ENCODE data around the gene LOX. TPM values are rescaled to one million over a fixed set of nuclear protein-coding genes. Genes with fewer than 3 reads are reported as not detected.

The LOX gene
- polyA plus RNA-seq, 1 donor from 2014 or later, result 0.52 TPM

- no peak overlapping the region for H3K27ac ChIP-seq (ENCODE audit: low read length)
- H4K20me1 ChIP-seq (ENCODE audit: insufficient read depth), result no peaks in the 10 kb centered on the region
- no peaks in the 10 kb centered on the region for H3K9me2 ChIP-seq (ENCODE audit: insufficient read depth, low read length)
- no peak overlapping the region for H3K9ac ChIP-seq (ENCODE audit: low read length)
- TF ChIP-seq TAF1 (IDR thresholded peaks at IDR 0.05; ENCODE audit: low read depth), result no peak
- TF ChIP-seq REST (IDR thresholded peaks at IDR 0.05; ENCODE audit: borderline replicate concordance), result no peak
- no peak for TF ChIP-seq MXI1 (conservative IDR thresholded peaks at IDR 0.05; ENCODE audit: poor library complexity, severe bottlenecking)
- TF ChIP-seq EZH2 (IDR thresholded peaks at IDR 0.05; ENCODE audit: borderline replicate concordance, insufficient read depth, low read length, poor library complexity, severe bottlenecking), result no peak
- TF ChIP-seq SMC3 (conservative IDR thresholded peaks at IDR 0.05; ENCODE audit: poor library complexity), result no peak
- TF ChIP-seq RAD21 (conservative IDR thresholded peaks at IDR 0.05), result no peak
- no peak for TF ChIP-seq CTCF (IDR thresholded peaks at IDR 0.05; ENCODE audit: poor library complexity, severe bottlenecking)
- no peak for TF ChIP-seq POLR2AphosphoS5 (IDR thresholded peaks at IDR 0.05)
- TF ChIP-seq EP300 (conservative IDR thresholded peaks at IDR 0.05; ENCODE audit: poor library complexity, severe bottlenecking), result no peak
- H3K9me3 ChIP-seq (ENCODE audit: low read length), result no peaks in the 10 kb centered on the region
- no peak overlapping the region for H3K4me2 ChIP-seq (ENCODE audit: low read length)
- H3K36me3 ChIP-seq (ENCODE audit: insufficient read depth, low read length), result no peaks in the 10 kb centered on the region
- H3K27me3 ChIP-seq (ENCODE audit: insufficient read depth, low read depth, low read length), result no peaks in the 10 kb centered on the region
- no peak overlapping the region for H2AFZ ChIP-seq (ENCODE audit: low read depth, low read length)
- H3K4me3 ChIP-seq (ENCODE audit: low read length), result no peak overlapping the region
- no peaks in the 10 kb centered on the region for H3F3A ChIP-seq (ENCODE audit: insufficient read depth, low read length, poor library complexity, severe bottlenecking)
- no peaks in the 10 kb centered on the region for H3K79me2 ChIP-seq (replicated peaks; ENCODE audit: insufficient read depth, low read length)
Measured at GRCh38 chr5:122029818-122030217, 48.2 kb downstream of the LOX start.

GRCh38 chr5:122022966-122023365 lies 55.1 kb downstream of the LOX start:
- H2AFZ ChIP-seq (ENCODE audit: low read depth, low read length), result no peak overlapping the region
- H4K20me1 ChIP-seq (ENCODE audit: insufficient read depth), result no peaks in the 10 kb centered on the region
- H3K27me3 ChIP-seq (ENCODE audit: insufficient read depth, low read depth, low read length), result no peaks in the 10 kb centered on the region
- no peaks in the 10 kb centered on the region for H3F3A ChIP-seq (ENCODE audit: insufficient read depth, low read length, poor library complexity, severe bottlenecking)
- H3K79me2 ChIP-seq (replicated peaks; ENCODE audit: insufficient read depth, low read length), result no peaks in the 10 kb centered on the region
- no peak for TF ChIP-seq REST (IDR thresholded peaks at IDR 0.05; ENCODE audit: borderline replicate concordance)
- TF ChIP-seq POLR2AphosphoS5 (IDR thresholded peaks at IDR 0.05), result no peak
- TF ChIP-seq CTCF (IDR thresholded peaks at IDR 0.05; ENCODE audit: poor library complexity, severe bottlenecking), result no peak
- no peak for TF ChIP-seq TAF1 (IDR thresholded peaks at IDR 0.05; ENCODE audit: low read depth)
- TF ChIP-seq SMC3 (conservative IDR thresholded peaks at IDR 0.05; ENCODE audit: poor library complexity), result no peak
- no peak for TF ChIP-seq EZH2 (IDR thresholded peaks at IDR 0.05; ENCODE audit: borderline replicate concordance, insufficient read depth, low read length, poor library complexity, severe bottlenecking)
- no peak for TF ChIP-seq RAD21 (conservative IDR thresholded peaks at IDR 0.05)
- TF ChIP-seq MXI1 (conservative IDR thresholded peaks at IDR 0.05; ENCODE audit: poor library complexity, severe bottlenecking), result no peak
- no peaks in the 10 kb centered on the region for H3K36me3 ChIP-seq (ENCODE audit: insufficient read depth, low read length)
- no peak overlapping the region for H3K9ac ChIP-seq (ENCODE audit: low read length)
- no peaks in the 10 kb centered on the region for H3K9me2 ChIP-seq (ENCODE audit: insufficient read depth, low read length)
- no peak overlapping the region for H3K27ac ChIP-seq (ENCODE audit: low read length)
- no peak overlapping the region for H3K4me2 ChIP-seq (ENCODE audit: low read length)
- no peaks in the 10 kb centered on the region for H3K9me3 ChIP-seq (ENCODE audit: low read length)
- no peak overlapping the region for H3K4me3 ChIP-seq (ENCODE audit: low read length)

All from neural cell (in vitro differentiated cells).